GM15510 (cell line): ENCODE results near the gene UBL5.

Experiments
- POLR2A ChIP-seq: IDR thresholded peaks from 3 replicates; pipeline ENCODE4 v1.6.1; 2011; ENCODE audit warnings: borderline replicate concordance; ENCODE audit not compliant: insufficient read length; ENCODE audit errors: extremely low read depth

UBL5 gene

DNA sequence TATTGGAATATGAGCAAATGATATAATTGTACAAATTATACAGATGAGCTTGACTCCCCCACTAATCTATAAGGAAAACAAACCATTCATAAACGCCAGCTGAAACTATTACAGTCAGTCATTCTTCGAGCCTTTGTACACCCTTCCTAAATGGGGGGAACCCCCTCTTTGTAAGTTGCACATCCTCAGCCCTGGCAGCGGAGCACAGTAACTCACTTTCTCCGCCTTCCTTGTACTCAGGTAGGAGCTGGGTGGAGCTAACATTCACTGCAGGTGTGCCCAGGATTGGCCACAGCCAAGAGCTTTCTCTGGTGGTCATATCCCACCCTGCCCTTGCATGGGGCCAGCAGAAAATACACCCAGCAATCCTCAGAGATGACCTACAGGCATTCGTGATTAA lies 36.0 kb downstream of the UBL5 start:
- TF ChIP-seq POLR2A = no peak

DNA sequence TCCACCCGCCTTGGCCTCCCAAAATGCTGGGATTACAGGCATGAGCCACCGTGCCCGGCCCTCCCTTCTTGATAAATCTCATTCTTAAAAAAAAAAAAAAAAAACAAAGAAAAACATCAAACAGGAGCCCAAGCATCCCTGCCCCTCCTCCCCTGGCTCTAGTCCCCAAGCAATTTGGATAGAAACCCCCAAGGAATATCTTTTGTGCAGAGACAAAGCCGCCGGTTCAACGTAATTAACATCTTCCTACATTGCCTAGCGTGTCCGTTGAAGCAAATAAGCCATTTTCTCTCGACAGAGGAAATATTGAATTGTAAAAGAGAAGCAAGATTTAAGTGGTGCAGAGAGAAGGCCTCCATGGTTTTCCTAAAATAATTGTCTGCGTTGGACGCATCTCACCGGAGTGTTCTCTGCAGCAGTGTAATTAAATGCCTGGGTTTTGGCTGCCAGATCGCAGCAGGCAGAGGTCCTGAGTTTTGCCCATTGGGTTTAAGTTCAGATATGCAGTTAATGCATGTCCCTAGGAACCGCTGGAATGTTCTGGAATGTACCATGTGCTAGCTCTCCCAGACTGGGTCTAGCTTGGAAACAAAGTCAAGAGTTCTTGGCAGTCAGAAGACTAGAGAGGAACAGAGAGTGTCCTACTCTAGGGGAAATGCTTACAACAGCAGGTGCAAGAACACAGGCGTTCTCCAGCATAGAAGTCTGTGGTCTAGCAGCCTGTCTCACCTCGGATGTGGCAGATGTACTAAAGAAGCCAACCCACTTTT lies 38.2 kb downstream of the UBL5 start:
- TF ChIP-seq POLR2A = no peak

DNA sequence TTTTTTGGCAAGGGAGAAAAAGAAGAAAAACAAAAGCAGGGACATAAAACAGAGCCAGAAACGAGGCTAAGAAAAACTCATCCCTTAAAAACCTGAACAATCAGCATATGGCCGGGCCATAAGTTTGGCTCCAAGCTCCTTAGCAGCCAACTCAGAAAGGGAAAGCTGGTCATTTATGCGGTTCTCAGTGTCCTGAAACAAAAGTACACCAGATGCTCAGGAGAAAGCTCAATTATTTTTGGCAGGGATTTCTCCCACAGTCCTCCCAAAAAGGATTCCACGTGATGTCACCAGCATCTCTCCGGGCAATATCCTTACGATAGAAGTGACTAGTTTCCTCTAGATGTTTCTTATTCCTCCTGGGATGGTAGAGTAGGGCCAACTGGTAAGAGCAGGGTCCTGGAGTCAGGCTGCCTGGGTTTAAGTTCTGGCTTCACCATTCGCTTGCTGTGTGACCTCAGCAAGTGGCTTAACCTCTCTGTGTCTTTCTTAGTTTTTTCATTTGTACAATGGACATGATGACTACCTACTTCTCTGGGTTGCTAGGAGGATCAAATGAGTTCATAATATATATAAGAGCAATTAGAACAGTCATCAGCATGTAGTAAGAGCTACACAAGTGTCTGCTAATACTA lies 41.4 kb downstream of the UBL5 start:
- TF ChIP-seq POLR2A = no peak

DNA sequence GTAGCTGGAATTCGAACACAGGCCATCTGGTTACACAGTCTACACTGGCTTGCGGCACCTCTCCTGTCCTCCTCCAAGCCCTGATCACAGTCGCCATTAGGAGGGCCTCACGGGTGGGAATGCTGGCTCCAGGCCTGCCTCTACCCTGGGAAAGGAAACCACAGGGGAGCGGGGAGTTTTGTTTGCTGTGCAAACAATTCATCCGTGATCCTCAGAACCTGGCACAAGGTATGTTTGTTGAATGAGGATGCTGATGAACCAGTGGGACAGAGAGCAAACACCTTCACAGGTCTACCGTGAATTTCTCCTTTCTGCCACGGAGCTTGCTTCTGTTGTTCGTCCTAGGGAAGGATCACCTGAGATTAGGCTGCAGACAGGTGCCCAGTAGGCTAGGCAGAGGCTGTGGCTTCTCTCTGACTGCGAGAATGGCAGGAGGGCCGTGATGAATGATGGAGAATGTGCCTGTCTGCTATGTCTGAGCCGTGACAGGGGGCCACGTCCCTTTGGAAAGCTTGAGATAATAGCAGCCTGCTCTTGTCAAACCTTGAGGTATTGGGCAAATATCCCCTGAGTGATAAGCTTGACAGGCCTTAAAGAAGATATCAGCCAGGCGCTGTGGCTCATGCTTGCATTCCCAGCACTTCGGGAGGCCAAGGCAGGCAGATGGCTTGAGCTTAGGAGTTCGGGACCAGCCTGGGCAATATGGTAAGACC lies 44.1 kb downstream of the UBL5 start:
- no peak for TF ChIP-seq POLR2A

DNA sequence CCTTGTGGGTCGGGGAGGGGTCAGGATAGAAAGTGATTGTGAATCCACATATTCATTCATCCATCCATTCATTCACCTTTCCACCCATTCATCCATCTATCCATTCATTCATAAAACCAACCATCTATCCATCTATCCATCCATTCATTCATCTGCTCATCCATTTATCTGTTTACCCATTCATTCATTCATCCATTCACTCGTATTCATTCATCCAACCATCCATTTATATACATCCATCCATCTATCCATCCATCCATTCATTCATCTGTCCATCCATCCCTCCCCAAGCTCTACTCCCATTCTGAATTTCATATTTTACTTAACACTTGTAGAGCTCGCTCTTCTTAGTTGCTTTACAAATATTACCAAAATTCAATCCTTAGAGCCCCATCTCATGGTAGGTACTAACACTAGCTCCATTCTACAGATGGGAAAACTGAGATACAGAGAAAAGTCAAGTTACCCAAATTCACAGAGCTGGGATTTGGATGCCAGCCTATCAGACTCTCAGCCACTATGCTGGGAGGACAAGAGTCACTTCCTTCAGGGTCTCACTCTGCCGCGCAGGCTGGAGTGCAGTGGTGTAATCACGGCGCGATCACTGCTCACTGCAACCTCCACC lies 45.0 kb downstream of the UBL5 start:
- no peak for TF ChIP-seq POLR2A

DNA sequence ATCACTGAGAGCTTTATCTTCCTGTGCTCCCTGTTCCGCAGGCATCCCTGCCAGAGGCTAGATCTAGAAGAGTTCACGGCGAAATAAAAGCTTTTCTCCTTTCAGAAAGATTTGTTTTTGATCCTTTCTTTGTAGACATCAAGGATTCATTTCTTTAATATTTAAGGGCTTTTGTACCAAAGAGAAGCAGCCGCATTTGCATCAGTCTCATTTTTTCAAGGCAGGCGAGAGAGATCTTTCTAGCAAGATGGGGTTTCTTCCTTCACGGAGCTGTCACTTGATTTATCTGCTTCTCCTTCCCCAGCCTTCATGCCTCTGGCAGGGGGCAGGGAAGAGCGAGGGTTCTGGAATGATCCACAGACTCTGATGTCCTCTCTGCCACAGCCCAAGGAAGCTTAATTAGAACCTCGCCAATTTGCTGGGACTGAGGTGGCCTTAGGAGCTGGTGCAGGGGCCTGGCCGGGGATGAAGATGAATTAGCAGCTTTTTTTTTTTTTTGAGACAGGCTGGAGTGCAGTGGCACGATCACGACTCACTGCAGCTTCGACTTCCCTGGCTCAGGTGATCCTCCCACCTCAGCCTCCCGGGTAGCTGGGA lies 47.4 kb downstream of the UBL5 start:
- no peak for TF ChIP-seq POLR2A

DNA sequence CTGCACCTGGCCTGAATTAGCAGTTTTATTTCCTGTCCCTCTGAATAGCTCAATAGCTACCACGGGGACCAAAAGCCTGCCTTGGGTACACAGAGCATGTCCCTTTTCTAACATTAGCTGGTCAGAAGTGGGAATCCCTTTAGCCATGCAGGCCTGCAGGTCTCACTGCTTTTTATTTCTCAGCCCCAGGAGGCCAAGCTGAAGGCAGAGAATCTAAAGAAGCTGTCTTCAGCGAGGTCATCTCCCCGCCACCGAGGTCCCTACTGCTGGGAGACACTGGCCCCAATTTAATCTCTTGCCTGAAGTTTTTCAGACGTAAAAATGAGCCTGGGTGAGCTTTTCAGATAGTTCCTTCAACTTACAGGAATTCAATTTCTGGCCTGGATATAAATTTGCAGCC lies 48.1 kb downstream of the UBL5 start:
- no peak for TF ChIP-seq POLR2A

DNA sequence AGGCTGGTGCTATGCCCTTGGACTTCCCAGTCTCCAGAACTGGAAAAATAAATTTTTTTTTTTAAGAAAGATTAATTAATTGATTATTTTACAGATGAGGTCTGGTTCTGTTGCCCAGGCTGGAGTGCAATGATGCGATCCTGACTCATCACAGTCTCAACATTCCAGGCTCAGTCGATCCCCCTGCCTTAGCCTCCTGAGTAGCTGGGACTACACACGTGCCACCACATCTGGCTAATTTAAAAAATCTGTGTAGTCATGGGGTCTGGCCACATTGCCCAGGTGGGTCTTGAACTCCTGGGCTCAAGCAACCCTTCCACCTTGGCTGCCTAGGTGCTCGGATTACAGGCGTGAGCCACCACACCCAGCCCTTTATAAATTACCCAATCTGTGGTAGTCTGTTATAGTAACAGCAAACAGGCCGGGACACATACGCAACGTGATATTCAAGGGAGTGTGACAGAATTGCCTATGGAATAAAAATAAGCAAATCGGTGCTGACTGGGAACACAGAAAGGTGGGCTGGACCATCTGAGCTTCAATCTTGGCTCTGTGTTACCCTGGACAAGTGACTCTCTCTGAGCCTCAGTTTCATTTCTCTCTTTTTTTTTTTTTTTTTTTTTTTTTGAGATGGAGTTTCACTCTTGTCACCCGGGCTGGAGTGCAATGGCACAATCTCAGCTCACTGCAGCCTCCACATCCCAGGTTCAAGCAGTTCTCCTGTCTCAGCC lies 50.2 kb downstream of the UBL5 start:
- TF ChIP-seq POLR2A = no peak

DNA sequence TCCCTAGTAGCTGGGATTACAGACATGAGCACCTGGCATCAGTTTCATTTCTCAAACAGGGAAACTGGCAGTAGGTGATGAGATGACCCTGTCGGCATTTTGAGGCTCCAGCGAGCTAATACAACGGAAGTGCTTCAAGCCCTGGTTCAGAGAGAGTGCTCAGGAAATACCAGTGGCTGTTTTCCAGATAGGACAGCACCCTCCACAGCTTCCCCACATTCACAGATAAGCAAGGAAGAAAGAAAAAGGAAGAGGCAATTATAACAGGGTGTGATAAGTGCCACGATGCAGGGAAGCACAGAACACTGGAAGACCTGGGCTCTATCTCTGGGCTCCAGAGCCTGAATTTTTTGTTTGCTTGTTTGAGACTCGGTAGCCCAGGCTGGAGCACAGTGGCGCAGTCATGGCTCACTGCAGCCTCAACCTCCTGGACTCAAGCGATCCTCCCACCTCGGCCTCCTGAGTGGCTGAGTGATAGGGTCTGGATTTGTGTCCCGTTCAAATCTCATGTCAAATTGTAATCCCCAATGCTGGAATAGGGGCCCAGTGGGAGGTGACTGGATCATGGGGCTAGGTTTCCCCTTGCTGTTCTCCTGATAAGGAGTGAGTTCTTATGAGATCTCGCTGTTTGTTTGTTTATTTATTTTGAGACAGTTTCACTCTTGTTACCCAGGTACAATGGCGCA lies 50.9 kb downstream of the UBL5 start:
- TF ChIP-seq POLR2A = no peak
